GM12875 (cell line): ENCODE measurements around the gene SIAH1.

Experiments used
- H3K4me3 ChIP-seq: one replicate; pipeline ENCODE4 v1.5.1; 2011; ENCODE audit warnings: low read depth, low read length, control low read depth
- TF ChIP-seq, protein P1 (sequence below): IDR thresholded peaks from 2 replicates; pipeline ENCODE4 v1.5.1; 2011; ENCODE audit warnings: low read depth, mild to moderate bottlenecking, control low read depth, inconsistent platforms, low read length, moderate library complexity, borderline replicate concordance; ENCODE audit not compliant: insufficient read depth

SIAH1 gene, protein sequence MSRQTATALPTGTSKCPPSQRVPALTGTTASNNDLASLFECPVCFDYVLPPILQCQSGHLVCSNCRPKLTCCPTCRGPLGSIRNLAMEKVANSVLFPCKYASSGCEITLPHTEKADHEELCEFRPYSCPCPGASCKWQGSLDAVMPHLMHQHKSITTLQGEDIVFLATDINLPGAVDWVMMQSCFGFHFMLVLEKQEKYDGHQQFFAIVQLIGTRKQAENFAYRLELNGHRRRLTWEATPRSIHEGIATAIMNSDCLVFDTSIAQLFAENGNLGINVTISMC

GRCh38 chr16:48385253-48386150 lies at the start of gene SIAH1:
SIAH1 (minus strand) TSS chr16:48385413; CDS start chr16:48362428, 22,985 bp downstream.
- TF ChIP-seq, protein P1, sequence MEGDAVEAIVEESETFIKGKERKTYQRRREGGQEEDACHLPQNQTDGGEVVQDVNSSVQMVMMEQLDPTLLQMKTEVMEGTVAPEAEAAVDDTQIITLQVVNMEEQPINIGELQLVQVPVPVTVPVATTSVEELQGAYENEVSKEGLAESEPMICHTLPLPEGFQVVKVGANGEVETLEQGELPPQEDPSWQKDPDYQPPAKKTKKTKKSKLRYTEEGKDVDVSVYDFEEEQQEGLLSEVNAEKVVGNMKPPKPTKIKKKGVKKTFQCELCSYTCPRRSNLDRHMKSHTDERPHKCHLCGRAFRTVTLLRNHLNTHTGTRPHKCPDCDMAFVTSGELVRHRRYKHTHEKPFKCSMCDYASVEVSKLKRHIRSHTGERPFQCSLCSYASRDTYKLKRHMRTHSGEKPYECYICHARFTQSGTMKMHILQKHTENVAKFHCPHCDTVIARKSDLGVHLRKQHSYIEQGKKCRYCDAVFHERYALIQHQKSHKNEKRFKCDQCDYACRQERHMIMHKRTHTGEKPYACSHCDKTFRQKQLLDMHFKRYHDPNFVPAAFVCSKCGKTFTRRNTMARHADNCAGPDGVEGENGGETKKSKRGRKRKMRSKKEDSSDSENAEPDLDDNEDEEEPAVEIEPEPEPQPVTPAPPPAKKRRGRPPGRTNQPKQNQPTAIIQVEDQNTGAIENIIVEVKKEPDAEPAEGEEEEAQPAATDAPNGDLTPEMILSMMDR, result no peak
- peak within 1 kb of the TSS; percentile 90 for H3K4me3 ChIP-seq

DNA sequence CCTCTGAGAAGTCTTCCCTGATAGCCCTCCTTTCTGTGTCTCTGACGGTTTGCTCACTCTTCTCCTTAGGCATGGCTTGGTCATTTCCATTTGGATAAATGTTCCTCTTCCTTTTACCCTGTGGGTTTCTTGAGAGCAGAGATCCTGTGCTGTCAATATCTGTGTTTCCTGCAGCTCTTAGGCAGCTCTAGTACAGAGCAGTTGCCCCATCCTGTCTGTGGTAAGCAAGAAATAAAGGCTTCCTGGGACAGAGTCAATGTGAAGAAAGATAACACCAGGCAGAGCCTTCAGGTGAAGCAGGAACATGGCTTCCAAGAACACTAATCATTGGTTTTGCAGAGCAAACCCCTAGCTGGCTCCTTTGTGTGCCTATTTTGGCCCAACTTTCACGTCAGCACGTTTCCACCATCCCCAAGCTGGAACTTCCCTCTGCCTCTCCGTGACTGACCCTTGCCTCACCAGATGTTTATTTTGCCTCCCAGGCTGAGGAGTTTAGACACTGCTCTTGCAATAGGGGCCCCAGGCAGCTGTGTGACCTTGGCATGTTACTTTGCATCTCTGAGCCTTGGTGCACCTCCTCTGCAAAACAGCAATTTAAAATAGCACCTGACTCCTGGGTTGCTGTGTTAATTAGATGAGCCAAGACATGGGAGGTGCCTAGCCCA lies 49.6 kb upstream of the SIAH1 start:
- TF ChIP-seq, protein P1, result no peak

GRCh38 chr16:48433850-48434530 lies 48.8 kb upstream of the SIAH1 start:
- TF ChIP-seq, protein P1, result no peak
- H3K4me3 ChIP-seq, result no peak overlapping the region

More for the DNA sequence above, 49.6 kb upstream of the SIAH1 start:
- H3K4me3 ChIP-seq, result no peak overlapping the region

DNA sequence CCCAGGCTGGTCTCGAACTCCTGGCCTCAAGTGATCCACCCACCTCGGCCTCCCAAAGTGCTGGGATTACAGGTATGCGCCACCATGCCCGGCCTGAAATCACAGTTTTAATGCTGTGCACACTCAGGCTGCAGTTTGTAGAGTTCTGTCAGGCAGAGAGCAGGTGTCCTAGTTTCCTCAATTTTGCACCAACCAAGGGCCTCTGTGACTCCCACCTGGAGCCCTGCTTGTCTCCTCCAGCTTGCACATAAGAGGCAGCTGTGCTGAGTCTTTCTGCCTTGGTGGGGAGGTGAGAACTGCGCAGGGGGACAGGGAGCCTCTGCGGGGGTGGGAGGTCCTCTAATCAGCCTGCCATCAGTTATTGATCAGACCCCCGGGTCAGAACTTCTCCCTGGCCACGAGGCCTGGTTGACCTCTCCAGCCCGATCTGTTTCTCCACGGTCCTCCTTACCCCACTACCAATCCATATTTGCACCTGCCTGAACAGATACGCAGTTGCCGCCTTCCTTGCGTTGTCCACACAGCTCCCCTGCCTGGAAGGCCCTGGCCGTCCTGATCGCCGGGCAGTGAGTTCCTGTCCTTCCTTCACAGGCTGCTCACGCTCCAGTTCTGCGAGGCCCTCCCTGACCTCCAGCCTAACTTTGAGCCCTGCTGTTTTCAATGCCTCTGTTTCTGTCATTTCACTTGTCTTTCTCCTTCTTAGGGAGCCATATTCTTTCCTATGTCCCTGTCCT lies 48.1 kb upstream of the SIAH1 start:
- no peak overlapping the region for H3K4me3 ChIP-seq
- TF ChIP-seq, protein P1, result no peak

DNA sequence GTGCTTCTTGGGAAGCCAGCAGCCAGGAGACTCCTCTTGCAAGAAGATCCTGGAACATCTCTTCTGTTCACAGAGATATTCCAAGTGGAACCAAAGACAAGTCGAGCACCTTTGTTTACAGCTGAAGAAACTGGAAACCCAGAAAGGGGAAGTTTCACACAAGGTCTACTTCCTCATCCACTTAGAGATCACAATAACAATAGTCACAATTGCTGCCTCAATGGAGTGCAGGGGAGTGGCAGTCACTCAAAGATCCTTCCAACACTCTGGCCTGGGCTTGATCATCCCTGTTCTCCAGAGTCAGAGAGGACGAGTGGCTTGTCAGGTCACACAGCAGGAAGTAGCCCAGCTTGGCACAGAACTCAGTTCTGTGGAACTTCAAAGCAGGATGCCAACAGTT lies 46.9 kb upstream of the SIAH1 start:
- H3K4me3 ChIP-seq, result no peak overlapping the region
- TF ChIP-seq, protein P1, result no peak

GRCh38 chr16:48430890-48431289 lies 45.7 kb upstream of the SIAH1 start:
- no peak overlapping the region for H3K4me3 ChIP-seq

More at GRCh38 chr16:48430890-48431289, 45.7 kb upstream of the SIAH1 start:
- TF ChIP-seq, protein P1, result no peak
